ENCODE data around the gene MUS81. TPM values are rescaled to one million over a fixed set of nuclear protein-coding genes. Genes with fewer than 3 reads are reported as not detected.

MUS81 gene
- total and polyA plus RNA-seq, 2 of the 13 experiments (the other 11 are each of a cell fraction or from before 2014, with no cell fraction given) = 25.6 to 30.2 TPM

DNA sequence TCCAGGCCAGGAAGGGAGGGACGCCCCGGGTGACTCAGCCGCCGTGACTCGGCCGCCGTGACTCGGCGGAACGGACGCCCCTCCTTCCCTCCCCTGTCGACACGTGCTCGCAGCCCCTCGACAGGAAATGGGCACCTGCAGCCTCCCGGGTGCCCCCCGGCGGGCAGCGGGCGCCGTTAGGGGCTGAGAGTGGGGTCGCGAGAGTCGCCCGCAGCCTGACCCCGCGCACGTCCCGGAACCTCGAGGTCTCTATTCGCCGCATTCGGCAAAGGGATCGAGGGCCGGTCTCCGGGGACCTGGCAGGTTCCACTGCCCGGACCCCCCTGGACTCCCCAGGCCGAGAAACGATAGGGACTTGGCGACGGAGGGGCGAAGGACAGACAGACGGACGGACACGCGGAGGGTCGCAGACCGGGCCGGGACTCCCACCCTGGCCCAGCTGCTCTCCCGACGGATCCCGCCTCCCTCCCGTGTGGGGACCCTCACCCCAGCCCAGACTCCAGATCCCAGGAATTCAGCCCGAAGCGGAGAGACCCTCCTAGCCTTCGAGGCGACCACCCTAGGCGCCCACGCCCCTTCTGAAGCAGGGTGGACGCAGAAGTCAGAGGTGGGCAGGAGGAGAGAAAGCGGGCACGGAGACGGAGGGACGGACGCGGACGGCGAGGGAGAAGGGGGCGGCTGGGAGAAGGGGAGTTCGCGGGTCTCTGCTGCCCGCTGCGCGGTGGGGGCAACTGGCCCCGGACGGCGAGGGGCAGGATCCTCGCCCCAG lies 39.3 kb downstream of the MUS81 start (continued):
- TF ChIP-seq FOXK1 (CRISPR knock-in tag; IDR thresholded peaks at IDR 0.05; ENCODE audit: borderline replicate concordance, low read depth) = no peak
- TF ChIP-seq, protein P1, sequence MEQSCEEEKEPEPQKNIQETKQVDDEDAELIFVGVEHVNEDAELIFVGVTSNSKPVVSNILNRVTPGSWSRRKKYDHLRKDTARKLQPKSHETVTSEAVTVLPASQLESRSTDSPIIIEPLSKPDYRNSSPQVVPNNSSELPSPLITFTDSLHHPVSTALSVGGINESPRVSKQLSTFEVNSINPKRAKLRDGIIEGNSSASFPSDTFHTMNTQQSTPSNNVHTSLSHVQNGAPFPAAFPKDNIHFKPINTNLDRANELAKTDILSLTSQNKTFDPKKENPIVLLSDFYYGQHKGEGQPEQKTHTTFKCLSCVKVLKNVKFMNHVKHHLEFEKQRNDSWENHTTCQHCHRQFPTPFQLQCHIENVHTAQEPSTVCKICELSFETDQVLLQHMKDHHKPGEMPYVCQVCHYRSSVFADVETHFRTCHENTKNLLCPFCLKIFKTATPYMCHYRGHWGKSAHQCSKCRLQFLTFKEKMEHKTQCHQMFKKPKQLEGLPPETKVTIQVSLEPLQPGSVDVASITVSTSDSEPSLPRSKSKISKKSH (CRISPR knock-in tag; IDR thresholded peaks at IDR 0.05; ENCODE audit: borderline replicate concordance) = peak; percentile 82
- 0 out of 2 replicates have a peak, but pooled peaks have one; percentile 15 for TF ChIP-seq ZNF205 (CRISPR knock-in tag; IDR thresholded peaks at IDR 0.05)
- TF ChIP-seq TFAP4 (IDR thresholded peaks at IDR 0.05; ENCODE audit: borderline replicate concordance, low read depth) = no peak
- TF ChIP-seq PLRG1 (conservative IDR thresholded peaks at IDR 0.05) = no peak
- peak; percentile 68; the same call in 1 of the 2 replicates for TF ChIP-seq ARNT2 (CRISPR knock-in tag; IDR thresholded peaks at IDR 0.05; ENCODE audit: low read depth)
- no peak for TF ChIP-seq AHR (CRISPR knock-in tag; IDR thresholded peaks at IDR 0.05)
- TF ChIP-seq, protein P2, sequence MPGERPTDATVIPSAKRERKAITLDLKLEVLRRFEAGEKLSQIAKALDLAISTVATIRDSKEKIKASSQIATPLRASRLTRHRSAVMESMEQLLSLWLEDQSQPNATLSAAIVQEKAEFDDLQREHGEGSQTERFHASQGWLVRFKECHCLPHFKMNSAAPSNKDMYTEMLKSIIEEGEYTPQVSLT (CRISPR knock-in tag; IDR thresholded peaks at IDR 0.05; ENCODE audit: borderline replicate concordance, low read depth) = no peak; the same call in 1 of the 2 replicates
- no peak for TF ChIP-seq ZNF264 (CRISPR knock-in tag; IDR thresholded peaks at IDR 0.05)
- peak; percentile 46 for TF ChIP-seq ERF (CRISPR knock-in tag; IDR thresholded peaks at IDR 0.05)
- TF ChIP-seq NPAS2 (CRISPR knock-in tag; IDR thresholded peaks at IDR 0.05; ENCODE audit: borderline replicate concordance) = no peak
- 0 out of 2 replicates have a peak, but pooled peaks have one; percentile 49 for TF ChIP-seq RARA (CRISPR knock-in tag; IDR thresholded peaks at IDR 0.05)
- peak; percentile 23; the same call in 1 of the 2 replicates for TF ChIP-seq MAZ (IDR thresholded peaks at IDR 0.05; ENCODE audit: borderline replicate concordance, low read depth, low read length)
- TF ChIP-seq MAZ (CRISPR knock-in tag; IDR thresholded peaks at IDR 0.05; ENCODE audit: low read depth) = peak; percentile 72; the same call in 1 of the 2 replicates
- TF ChIP-seq ARID3A (IDR thresholded peaks at IDR 0.05; ENCODE audit: low read depth, low read length) = no peak
- TF ChIP-seq MXI1 (IDR thresholded peaks at IDR 0.05; ENCODE audit: borderline replicate concordance, low read depth, low read length) = peak; percentile 89; the same call in 1 of the 3 replicates
- peak; percentile 65 for TF ChIP-seq TOPORS (CRISPR knock-in tag; IDR thresholded peaks at IDR 0.05)
- TF ChIP-seq THAP9 (CRISPR knock-in tag; IDR thresholded peaks at IDR 0.05; ENCODE audit: borderline replicate concordance) = no peak
- TF ChIP-seq, protein P3, sequence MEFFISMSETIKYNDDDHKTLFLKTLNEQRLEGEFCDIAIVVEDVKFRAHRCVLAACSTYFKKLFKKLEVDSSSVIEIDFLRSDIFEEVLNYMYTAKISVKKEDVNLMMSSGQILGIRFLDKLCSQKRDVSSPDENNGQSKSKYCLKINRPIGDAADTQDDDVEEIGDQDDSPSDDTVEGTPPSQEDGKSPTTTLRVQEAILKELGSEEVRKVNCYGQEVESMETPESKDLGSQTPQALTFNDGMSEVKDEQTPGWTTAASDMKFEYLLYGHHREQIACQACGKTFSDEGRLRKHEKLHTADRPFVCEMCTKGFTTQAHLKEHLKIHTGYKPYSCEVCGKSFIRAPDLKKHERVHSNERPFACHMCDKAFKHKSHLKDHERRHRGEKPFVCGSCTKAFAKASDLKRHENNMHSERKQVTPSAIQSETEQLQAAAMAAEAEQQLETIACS (CRISPR knock-in tag; IDR thresholded peaks at IDR 0.05) = no peak
- no peak for TF ChIP-seq ZFP41 (CRISPR knock-in tag; IDR thresholded peaks at IDR 0.05; ENCODE audit: borderline replicate concordance)
- TF ChIP-seq MTF1 (CRISPR knock-in tag; IDR thresholded peaks at IDR 0.05) = no peak

All from HepG2 (cell line).